ENCODE data around the gene PHAF1.

Gene PHAF1

GRCh38 chr16:67109407-67110135 is at the start of gene PHAF1:
PHAF1 (plus strand) TSS chr16:67109941; CDS start chr16:67110176, 235 bp downstream.
- DNase-seq, result peak; percentile 58

DNA sequence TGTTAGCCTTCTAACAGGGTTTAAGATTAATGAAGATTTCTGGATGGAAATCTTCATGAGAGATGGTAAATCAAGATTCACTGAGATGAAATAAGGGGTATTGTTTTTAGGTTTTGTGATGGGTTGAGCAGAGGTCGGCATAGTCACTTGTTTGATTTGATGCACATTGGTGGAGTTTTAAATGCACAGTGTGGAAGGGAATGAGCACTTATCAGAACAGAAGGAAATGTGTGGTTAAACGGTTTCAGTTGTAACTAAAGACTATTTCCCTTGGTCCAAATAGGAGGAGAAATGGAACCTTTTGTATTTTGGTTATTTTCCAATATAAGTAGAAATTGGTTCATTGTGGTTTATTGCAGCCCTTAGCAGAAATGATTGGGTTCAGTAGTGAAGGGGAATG is 46.7 kb upstream of the PHAF1 start:
- no peak for DNase-seq

- no peak for DNase-seq
Measured at GRCh38 chr16:67068212-67068753, 41.5 kb upstream of the PHAF1 start.

GRCh38 chr16:67071476-67072048 is 38.2 kb upstream of the PHAF1 start:
- no peak for DNase-seq

DNA sequence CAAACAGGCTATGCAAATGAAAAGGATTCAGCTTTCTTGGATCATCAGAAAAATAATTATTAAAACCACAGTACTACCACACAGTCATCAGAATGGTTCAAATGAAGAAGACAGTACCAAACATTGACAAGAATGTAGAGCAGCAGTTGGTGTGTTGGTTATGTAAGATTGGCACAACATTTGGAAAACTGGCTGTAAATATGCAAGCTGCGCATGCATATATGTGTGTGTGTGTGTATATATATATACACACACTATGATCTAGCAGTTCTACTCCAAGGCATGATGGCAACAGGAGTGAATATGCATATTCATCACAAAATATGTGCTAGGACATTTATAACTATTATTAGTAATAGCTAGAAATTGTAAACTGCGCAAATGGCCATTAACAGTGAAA is 34.4 kb upstream of the PHAF1 start:
- no peak for DNase-seq

GRCh38 chr16:67077871-67078270 is 31.9 kb upstream of the PHAF1 start:
- DNase-seq, result no peak

DNA sequence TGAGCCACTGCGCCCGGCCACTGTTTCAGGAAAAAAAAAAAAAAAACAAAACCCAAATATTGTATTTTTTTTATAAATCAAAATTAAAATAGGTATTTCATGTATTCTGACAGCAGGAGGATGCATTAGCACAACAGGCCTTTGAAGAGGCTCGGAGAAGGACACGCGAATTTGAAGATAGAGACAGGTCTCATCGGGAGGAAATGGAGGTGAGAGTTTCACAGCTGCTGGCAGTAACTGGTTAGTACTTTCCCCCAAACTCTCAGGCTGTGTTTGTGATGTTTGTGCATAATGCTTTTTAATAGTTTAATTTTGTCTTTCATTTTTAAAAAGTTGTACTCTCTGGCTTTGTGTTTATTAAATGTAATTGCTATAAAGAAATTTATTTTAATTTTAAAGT is 27.6 kb upstream of the PHAF1 start:
- no peak for DNase-seq

DNA sequence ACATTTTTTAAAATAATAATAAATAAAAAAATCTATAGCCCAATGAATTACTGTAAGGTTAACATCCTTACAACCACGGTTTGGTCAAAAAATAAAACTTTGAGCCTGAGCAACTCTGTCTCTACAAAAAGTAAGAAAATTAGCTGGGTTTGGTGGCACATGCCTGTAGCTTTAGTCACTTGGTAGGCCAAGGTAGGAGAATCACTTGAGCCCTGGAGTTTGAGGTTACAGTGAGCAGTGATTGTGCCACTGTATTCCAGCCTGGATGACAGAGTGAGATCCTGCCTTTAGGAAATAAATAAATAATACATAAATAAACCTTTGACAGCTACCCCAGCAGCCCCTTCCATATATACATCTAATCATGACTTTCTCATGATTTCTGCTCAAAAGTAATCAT is 26.9 kb upstream of the PHAF1 start:
- DNase-seq, result no peak

DNA sequence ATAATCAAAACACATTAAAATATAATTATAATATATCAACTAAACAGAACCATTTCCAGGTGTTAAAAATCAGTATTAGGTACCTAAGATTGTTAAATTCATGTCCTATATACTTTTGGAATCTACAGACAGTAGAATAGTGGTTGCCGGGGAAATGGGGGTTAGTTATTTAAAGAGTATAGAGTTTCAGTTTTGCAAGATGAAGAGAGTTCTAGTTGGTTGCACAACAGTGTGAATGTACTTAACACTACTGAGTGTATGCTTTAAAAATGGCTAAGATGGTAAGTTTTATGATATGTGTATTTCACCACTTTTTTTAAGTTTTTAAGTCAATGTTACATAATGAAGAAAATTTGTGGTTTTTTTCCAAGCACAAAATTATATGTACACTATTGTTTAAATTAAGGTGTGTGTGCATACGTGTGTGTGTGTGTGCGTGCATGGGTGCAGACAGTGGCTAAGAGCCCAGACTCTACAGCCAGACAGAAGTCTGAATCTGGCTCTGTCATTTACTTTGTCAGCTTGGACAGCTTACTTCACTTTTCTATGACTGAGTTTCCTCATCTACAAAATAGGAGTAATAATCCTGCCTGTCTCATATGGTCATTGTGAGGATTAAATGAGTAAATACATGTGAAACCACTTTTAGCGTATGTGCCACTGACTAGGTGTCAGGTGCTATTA is 25.3 kb upstream of the PHAF1 start:
- DNase-seq, result no peak

- no peak for DNase-seq
Measured at GRCh38 chr16:67086822-67087221, 22.9 kb upstream of the PHAF1 start.

- no peak for DNase-seq
Measured at GRCh38 chr16:67087291-67087690, 22.4 kb upstream of the PHAF1 start.

DNA sequence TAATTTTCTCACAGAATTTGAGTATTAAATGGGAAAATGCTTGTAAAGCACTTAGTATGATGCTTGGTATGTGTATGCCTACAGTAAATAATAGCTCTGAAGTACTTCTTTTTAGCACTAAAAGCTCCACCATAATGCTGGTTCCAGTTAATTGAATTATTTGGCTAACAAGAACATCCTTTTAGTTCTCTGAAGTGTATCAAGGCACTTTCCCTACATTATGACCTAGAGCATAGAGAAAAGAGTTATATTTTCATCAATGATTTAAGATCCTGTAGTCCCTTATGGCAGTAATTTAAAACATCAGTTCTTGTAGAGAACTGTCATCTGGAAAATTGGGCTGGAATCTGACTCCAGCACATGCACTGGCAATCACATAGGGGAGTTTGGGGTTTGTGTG is 21.9 kb upstream of the PHAF1 start:
- peak; percentile 57 for DNase-seq

DNA sequence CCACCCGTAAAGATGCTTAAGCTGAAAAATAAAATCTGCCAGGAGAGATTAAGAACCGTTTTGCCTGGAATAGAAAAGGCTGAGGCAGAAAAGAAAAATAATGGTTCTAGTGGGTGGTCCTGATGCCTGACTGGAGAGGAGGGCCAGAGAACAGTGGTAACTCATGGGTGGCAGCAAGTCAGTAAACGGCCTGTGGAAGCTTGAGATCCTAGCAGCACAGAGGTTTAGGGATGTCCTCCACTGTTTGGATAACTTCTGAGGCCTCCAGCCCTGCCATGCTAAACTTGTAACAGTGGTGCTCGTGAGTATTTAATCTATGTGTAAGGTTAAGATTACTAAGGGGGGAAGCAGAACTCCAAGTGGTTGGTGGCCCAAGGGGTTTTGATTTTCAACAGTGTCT is 21.2 kb upstream of the PHAF1 start:
- no peak for DNase-seq

GRCh38 chr16:67089101-67089500 is 20.6 kb upstream of the PHAF1 start:
- no peak for DNase-seq

DNA sequence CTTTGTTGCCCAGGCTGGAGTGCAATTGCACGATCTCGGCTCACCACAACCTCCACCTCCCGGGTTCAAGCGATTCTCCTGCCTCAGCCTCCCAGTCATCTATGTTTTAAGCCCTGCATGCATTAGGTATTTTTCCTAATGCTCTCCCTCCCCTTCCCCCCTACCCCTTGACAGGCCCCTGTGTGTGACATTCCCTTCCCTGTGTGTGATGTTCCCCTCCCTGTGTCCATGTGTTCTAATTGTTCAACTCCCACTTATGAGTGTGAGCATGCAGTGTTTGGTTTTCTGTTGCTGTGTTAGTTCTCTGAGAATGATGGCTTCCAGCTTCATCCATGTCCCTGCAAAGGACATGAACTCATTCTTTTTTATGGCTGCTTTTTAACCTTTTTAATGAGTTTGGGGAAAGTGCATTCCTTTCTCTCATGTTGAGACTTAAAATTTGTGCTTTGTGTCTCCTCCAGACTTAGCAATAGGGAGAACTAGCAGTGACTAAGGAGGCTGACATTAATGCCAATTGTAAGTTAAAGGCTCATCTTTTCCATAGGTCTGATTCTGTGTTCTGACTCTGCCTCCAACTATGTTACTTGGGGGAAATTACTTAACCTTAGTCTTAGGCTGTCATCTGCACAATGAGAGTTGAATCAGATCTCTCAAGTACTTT is 17.7 kb upstream of the PHAF1 start:
- DNase-seq, result no peak

- no peak for DNase-seq
Measured at GRCh38 chr16:67093098-67093726, 16.5 kb upstream of the PHAF1 start.

- no peak for DNase-seq
Measured at GRCh38 chr16:67098599-67098998, 11.1 kb upstream of the PHAF1 start.

DNA sequence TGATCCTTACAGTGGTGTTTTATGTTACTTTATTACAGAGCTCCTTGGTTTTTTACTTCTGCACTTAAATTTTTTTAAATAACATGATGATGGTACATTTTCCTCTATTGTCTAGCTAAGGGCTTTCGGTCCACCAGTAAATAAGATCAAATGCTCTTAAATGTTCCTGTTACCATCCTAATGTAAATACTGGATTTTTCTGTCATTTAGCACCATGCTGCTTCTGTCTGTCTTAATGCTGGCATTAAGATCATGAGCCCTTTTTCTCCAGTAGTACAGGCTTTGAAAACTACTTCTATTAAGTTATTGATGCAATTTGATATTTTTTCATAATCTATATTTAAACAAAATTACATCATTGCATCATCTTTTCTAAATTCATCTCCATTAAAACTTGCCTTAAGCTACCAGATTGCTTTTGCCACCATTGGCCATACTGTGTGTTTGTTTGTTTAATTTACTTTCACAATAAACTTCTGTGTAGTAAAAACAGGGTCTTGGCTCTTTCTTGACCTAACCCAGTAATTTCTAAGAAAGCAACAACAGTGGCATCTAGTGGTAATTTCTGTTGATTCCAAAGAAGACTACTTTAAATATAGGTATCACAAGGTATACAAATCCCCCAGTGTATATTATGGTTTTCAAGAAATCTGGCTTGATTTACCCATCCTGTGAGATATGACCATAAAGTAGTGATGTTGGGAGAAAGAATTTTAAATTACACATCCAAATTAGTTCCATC is 9.0 kb upstream of the PHAF1 start:
- DNase-seq, result no peak

DNA sequence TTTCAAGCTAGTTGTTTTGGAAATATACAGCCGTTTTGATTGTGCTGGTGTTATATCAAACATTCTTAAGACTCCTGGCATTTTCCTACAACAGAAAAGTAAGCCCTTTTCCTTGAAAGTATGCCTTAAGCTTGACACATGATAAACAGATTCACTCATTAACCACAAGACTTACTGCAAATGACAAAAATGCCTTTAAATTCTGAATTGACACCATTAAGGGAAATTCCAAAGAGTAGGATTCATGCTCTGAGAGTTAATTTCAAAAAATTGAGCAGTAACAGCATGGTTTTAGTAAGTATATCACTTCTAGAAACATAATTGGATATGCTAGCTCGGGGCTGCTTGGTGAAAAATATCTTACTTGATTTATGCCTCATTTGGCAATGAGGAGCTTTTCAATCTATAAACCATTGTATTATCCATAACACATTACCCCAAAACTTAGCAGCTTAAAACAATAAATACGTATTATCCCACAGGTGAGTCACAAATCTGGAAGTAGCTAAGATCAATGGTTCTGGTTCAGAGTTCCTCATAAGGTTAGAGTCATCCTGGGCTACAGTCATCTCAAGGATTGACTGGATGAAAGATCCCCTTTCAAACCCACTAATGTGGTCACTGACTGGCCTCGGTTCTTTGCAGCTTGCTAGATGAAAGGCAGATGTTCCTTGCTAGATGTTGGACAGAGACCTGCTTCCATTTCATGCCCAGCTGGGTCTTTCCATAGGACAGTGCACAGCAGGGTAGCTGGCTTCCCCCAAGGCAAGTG is 8.2 kb upstream of the PHAF1 start:
- DNase-seq, result no peak

DNA sequence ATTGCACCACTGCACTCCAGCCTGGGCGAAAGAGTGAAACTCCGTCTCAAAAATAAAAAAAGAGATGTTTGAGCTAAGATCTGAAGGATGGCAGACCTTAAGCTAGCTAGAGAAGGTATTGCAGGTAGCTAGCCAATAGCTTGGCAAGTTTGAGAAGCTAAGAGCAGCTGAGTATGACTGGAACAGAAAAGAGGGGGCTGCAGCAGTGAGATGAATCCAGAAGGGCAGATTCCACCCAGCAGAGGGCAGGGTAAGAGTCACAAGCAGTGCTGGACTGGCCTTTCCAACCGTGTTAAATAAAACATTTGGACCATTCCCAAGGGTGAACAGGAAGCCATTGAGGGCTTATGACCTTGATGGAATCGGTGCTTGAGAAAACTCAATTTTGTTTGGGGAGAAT is 5.7 kb upstream of the PHAF1 start:
- DNase-seq, result no peak

DNA sequence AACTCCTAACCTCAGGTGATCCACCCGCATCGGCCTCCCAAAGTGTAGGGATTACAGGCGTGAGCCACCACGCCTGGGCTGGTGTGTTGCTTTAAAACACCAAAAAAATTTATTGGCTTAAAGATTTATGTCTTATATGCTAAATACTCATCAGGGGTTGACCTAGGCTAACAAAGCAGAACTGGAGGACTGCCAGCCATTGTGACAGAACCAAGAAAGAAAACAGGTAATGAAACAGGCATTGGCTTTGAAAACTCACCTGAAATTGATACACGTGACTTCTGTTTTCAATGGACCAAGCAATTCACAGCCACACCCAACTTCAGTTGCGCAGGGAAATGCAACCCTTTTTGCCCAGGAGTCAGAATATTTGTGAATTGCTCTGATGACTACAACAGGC is 4.9 kb upstream of the PHAF1 start:
- no peak for DNase-seq

- DNase-seq, result no peak
Measured at GRCh38 chr16:67105246-67105645, 4.5 kb upstream of the PHAF1 start.

Data from DMS79 (cell line).